WTC11 (cell line): ENCODE results near the gene RGS7.

Experiments
- CTCF ChIP-seq: fragments of 200-600 bp; IDR thresholded peaks from 2 replicates; pipeline ENCODE4 v1.8.0; 2022; ENCODE audit warnings: antibody characterized with exemption
- FOXP1 ChIP-seq: sonication (generic); formaldehyde crosslinking; IDR thresholded peaks from 2 replicates; pipeline ENCODE4 v1.8.0; 2022; ENCODE audit warnings: missing genetic modification reagents, mild to moderate bottlenecking, moderate library complexity, borderline replicate concordance
- FOXP4 ChIP-seq: sonication (generic); formaldehyde crosslinking; IDR thresholded peaks from 2 replicates; pipeline ENCODE4 v1.8.0; 2022; ENCODE audit warnings: mild to moderate bottlenecking, missing genetic modification reagents
- NR2C2 ChIP-seq: sonication (generic); formaldehyde crosslinking; IDR thresholded peaks from 2 replicates; pipeline ENCODE4 v1.8.0; 2022; ENCODE audit warnings: mild to moderate bottlenecking, missing genetic modification reagents
- RELA ChIP-seq: sonication (generic); formaldehyde crosslinking; IDR thresholded peaks from 2 replicates; pipeline ENCODE4 v1.8.1; 2022; ENCODE audit warnings: missing genetic modification reagents, mild to moderate bottlenecking, borderline replicate concordance
- SOX15 ChIP-seq: fragments of 250-450 bp; sonication (Bioruptor Pico); IDR thresholded peaks from 2 replicates; pipeline ENCODE4 v1.9.0; 2021; ENCODE audit warnings: mild to moderate bottlenecking
- USF2 ChIP-seq: sonication (generic); formaldehyde crosslinking; IDR thresholded peaks from 2 replicates; pipeline ENCODE4 v1.8.1; 2023; ENCODE audit warnings: mild to moderate bottlenecking, missing genetic modification reagents, moderate library complexity
- ZNF396 ChIP-seq: fragments of 250-450 bp; sonication (Bioruptor Pico); IDR thresholded peaks from 2 replicates; pipeline ENCODE4 v1.8.0; 2021; ENCODE audit warnings: mild to moderate bottlenecking, moderate library complexity, borderline replicate concordance
- TF ChIP-seq, protein P1 (sequence below): sonication (generic); formaldehyde crosslinking; IDR thresholded peaks from 2 replicates; pipeline ENCODE4 v1.8.1; 2022; ENCODE audit warnings: low read depth, mild to moderate bottlenecking, moderate library complexity, missing genetic modification reagents, borderline replicate concordance
- TF ChIP-seq, protein P2 (sequence below): sonication (generic); formaldehyde crosslinking; IDR thresholded peaks from 2 replicates; pipeline ENCODE4 v1.8.1; 2023; ENCODE audit warnings: mild to moderate bottlenecking, moderate library complexity, missing genetic modification reagents
- TF ChIP-seq, protein P3 (sequence below): sonication (generic); formaldehyde crosslinking; IDR thresholded peaks from 2 replicates; pipeline ENCODE4 v1.8.0; 2022; ENCODE audit warnings: mild to moderate bottlenecking, missing genetic modification reagents

GRCh38 chr1:240844486-240844885 lies 512.5 kb downstream of the RGS7 start:
- TF ChIP-seq CTCF (no peak), RELA (no peak), SOX15 (CRISPR knock-in tag) (no peak), USF2 (no peak), NR2C2 (CRISPR knock-in tag) (no peak), FOXP1 (CRISPR knock-in tag) (no peak), FOXP4 (CRISPR knock-in tag) (no peak), ZNF396 (CRISPR knock-in tag) (no peak)
- TF ChIP-seq, protein P1, sequence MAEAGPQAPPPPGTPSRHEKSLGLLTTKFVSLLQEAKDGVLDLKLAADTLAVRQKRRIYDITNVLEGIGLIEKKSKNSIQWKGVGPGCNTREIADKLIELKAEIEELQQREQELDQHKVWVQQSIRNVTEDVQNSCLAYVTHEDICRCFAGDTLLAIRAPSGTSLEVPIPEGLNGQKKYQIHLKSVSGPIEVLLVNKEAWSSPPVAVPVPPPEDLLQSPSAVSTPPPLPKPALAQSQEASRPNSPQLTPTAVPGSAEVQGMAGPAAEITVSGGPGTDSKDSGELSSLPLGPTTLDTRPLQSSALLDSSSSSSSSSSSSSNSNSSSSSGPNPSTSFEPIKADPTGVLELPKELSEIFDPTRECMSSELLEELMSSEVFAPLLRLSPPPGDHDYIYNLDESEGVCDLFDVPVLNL = no peak
- TF ChIP-seq, protein P2, sequence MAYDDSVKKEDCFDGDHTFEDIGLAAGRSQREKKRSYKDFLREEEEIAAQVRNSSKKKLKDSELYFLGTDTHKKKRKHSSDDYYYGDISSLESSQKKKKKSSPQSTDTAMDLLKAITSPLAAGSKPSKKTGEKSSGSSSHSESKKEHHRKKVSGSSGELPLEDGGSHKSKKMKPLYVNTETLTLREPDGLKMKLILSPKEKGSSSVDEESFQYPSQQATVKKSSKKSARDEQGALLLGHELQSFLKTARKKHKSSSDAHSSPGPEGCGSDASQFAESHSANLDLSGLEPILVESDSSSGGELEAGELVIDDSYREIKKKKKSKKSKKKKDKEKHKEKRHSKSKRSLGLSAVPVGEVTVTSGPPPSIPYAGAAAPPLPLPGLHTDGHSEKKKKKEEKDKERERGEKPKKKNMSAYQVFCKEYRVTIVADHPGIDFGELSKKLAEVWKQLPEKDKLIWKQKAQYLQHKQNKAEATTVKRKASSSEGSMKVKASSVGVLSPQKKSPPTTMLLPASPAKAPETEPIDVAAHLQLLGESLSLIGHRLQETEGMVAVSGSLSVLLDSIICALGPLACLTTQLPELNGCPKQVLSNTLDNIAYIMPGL = no peak
- TF ChIP-seq, protein P3, sequence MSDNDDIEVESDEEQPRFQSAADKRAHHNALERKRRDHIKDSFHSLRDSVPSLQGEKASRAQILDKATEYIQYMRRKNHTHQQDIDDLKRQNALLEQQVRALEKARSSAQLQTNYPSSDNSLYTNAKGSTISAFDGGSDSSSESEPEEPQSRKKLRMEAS (CRISPR knock-in tag) = no peak
